GM12892 (cell line): ENCODE results near the gene TENM4.

Experiments
- POLR2A ChIP-seq: IDR thresholded peaks from 2 replicates; pipeline ENCODE4 v1.6.1; 2011; ENCODE audit warnings: low read depth, low read length, control low read depth
- POLR2AphosphoS5 ChIP-seq: IDR thresholded peaks from 2 replicates; pipeline ENCODE4 v1.6.1; 2011; ENCODE audit warnings: low read depth, low read length, control low read depth
- TAF1 ChIP-seq: IDR thresholded peaks from 2 replicates; pipeline ENCODE4 v1.6.1; 2011; ENCODE audit warnings: low read depth, mild to moderate bottlenecking, control low read depth, low read length, borderline replicate concordance

GRCh38 chr11:79264284-79264683 lies 176.5 kb downstream of the TENM4 start:
- no peak for TF ChIP-seq TAF1
- no peak for TF ChIP-seq POLR2A
- no peak for TF ChIP-seq POLR2AphosphoS5
